SK-N-SH (cell line): Measurements from ENCODE around the gene TRIP11. TPM values are rescaled to one million over a fixed set of nuclear protein-coding genes. Genes with fewer than 3 reads are reported as not detected.

ENCODE experiments used
- CTCF ChIA-PET: fragments of 300-600, 350-600 bp; formaldehyde crosslinking; extraction: SDS; loops from one replicate; lab custom pipeline; 2021; lab: Yijun Ruan, JAX
- POLR2A ChIA-PET: fragments of 350-600 bp; sonication (Branson Sonifier 250); formaldehyde crosslinking; extraction: SDS; loops from one replicate; lab custom pipeline; 2020; ENCODE audit warnings: antibody characterized with exemption, inconsistent platforms; lab: Yijun Ruan, JAX
- DNase-seq: peaks from one replicate; pipeline ENCODE4 v3.0.0; 2012
- H2AFZ ChIP-seq: fragments of 200-600 bp; sonication (generic); 2 replicates; pipeline ENCODE4 v1.8.1; 2016; ENCODE audit warnings: antibody characterized with exemption, mild to moderate bottlenecking, low read depth
- H3F3A ChIP-seq: fragments of 200-600 bp; sonication (generic); replicated peaks from 2 replicates; pipeline ENCODE3; 2016; ENCODE audit warnings: antibody characterized with exemption, mild to moderate bottlenecking; ENCODE audit not compliant: insufficient read depth
- H3K27ac ChIP-seq, 2 experiments: fragments of 200-500 bp in 1 of 2; fragments of 200-600 bp in 1 of 2; sonication (Bioruptor generic) in 1 of 2; sonication (generic), shearing (Covaris generic) in 1 of 2; 2 replicates each; pipeline versions ENCODE4 v1.5.1 to v1.6.1; 2014 to 2016; ENCODE audit warnings: low read depth in 2 of 2, inconsistent platforms in 1 of 2, low read length in 1 of 2, mild to moderate bottlenecking in 1 of 2, mixed read lengths in 1 of 2
- H3K27me3 ChIP-seq: fragments of 200-600 bp; sonication (generic), shearing (Covaris generic); 2 replicates; pipeline ENCODE4 v1.6.1; 2016; ENCODE audit warnings: mixed run types; ENCODE audit not compliant: insufficient read depth
- H3K36me3 ChIP-seq, 2 experiments: fragments of 200-500 bp in 1 of 2; fragments of 200-600 bp in 1 of 2; sonication (Bioruptor generic) in 1 of 2; sonication (generic) in 1 of 2; replicated peaks in 1 of 2; 2 replicates each; pipeline versions ENCODE3 to v1.5.1; 2014 to 2016; ENCODE audit warnings: low read length in 1 of 2, mild to moderate bottlenecking in 1 of 2; ENCODE audit not compliant: insufficient read depth in 2 of 2, control insufficient read depth in 1 of 2
- H3K4me1 ChIP-seq, 2 experiments: fragments of 200-500 bp in 1 of 2; fragments of 200-600 bp in 1 of 2; sonication (Bioruptor generic) in 1 of 2; sonication (generic), shearing (Covaris generic) in 1 of 2; 2 replicates each; pipeline versions ENCODE4 v1.5.1 to v1.6.1; 2014 to 2016; ENCODE audit warnings: low read depth in 1 of 2, low read length in 1 of 2, mixed run types in 1 of 2; ENCODE audit not compliant: insufficient read depth in 2 of 2, control insufficient read depth in 1 of 2
- H3K4me2 ChIP-seq: fragments of 200-600 bp; sonication (generic), shearing (Covaris generic); 2 replicates; pipeline ENCODE4 v1.6.1; 2017; ENCODE audit warnings: mixed run types
- H3K4me3 ChIP-seq, 2 experiments: fragments of 200-500 bp in 1 of 2; fragments of 200-600 bp in 1 of 2; sonication (Bioruptor generic) in 1 of 2; sonication (generic), shearing (Covaris generic) in 1 of 2; 2 replicates each; pipeline versions ENCODE4 v1.5.1 to v1.8.1; 2014 to 2016; ENCODE audit warnings: low read depth in 2 of 2, inconsistent platforms in 1 of 2, low read length in 1 of 2, mild to moderate bottlenecking in 1 of 2, mixed read lengths in 1 of 2, moderate library complexity in 1 of 2
- H3K79me2 ChIP-seq: fragments of 200-600 bp; sonication (generic); 2 replicates; pipeline ENCODE4 v1.8.1; 2017; ENCODE audit warnings: mild to moderate bottlenecking; ENCODE audit not compliant: insufficient read depth
- H3K9ac ChIP-seq: fragments of 200-600 bp; sonication (generic); 2 replicates; pipeline ENCODE4 v1.6.1; 2017; ENCODE audit warnings: mixed run types
- H3K9me2 ChIP-seq: fragments of 200-600 bp; sonication (generic); 2 replicates; pipeline ENCODE4 v1.6.1; 2017; ENCODE audit warnings: mixed run types
- H3K9me3 ChIP-seq: fragments of 200-600 bp; sonication (generic); 2 replicates; pipeline ENCODE4 v1.6.1; 2017; ENCODE audit warnings: mixed run types, mild to moderate bottlenecking, moderate library complexity
- H4K20me1 ChIP-seq: fragments of 200-600 bp; sonication (generic); 2 replicates; pipeline ENCODE4 v1.6.1; 2017; ENCODE audit warnings: mild to moderate bottlenecking, mixed run types; ENCODE audit not compliant: insufficient read depth
- EZH2phosphoT487 ChIP-seq: fragments of 200-600 bp; sonication (generic); IDR thresholded peaks from 2 replicates; pipeline ENCODE4 v1.6.1; 2017; ENCODE audit warnings: low read depth, mixed run types, mild to moderate bottlenecking, antibody characterized with exemption, moderate library complexity, borderline replicate concordance
- FOXJ3 ChIP-seq: sonication (generic); formaldehyde crosslinking; IDR thresholded peaks from 2 replicates; pipeline ENCODE4 v1.5.1; 2020; ENCODE audit warnings: mild to moderate bottlenecking, missing genetic modification reagents
- GATA2 ChIP-seq: sonication (generic); formaldehyde crosslinking; IDR thresholded peaks from 2 replicates; pipeline ENCODE4 v1.5.0; 2020; ENCODE audit warnings: mild to moderate bottlenecking, missing genetic modification reagents
- MEF2A ChIP-seq: IDR thresholded peaks from 2 replicates; pipeline ENCODE4 v1.4.0; 2012; ENCODE audit warnings: low read depth, borderline replicate concordance
- MXI1 ChIP-seq: IDR thresholded peaks from 2 replicates; pipeline ENCODE4 v1.6.1; 2012; ENCODE audit warnings: mild to moderate bottlenecking, low read depth, low read length, improper control_type of control experiment
- RAD21 ChIP-seq: IDR thresholded peaks from 2 replicates; pipeline ENCODE4 v1.6.1; 2012; ENCODE audit warnings: mild to moderate bottlenecking, low read length
- REST ChIP-seq: IDR thresholded peaks from 2 replicates; pipeline ENCODE4 v1.6.1; 2012; ENCODE audit warnings: mild to moderate bottlenecking, low read depth, low read length, moderate library complexity
- RFX5 ChIP-seq: IDR thresholded peaks from 2 replicates; pipeline ENCODE4 v1.6.1; 2012; ENCODE audit warnings: mild to moderate bottlenecking, improper control_type of control experiment, low read length
- ZBTB33 ChIP-seq: IDR thresholded peaks from 2 replicates; pipeline ENCODE4 v1.4.0; 2012; ENCODE audit warnings: low read depth, borderline replicate concordance
- WGBS: methylation state at CpG from one replicate; pipeline ENCODE4 v1.1.6; 2017; ENCODE audit warnings: low lambda C conversion rate; 5-methylcytosine and 5-hydroxymethylcytosine counted together
- polyA plus RNA-seq, 3 experiments: library from polyadenylated mRNA; depleted of rRNA; stranded (reverse); fragments of >200 nt; gene quantifications; 2 replicates each; pipeline ENCODE4 v1.2.3, GENCODE V29; 2012

Gene TRIP11
- polyA plus RNA-seq, 1 of the 3 experiments (the other 2 are of a cell fraction) = 4.6 TPM

- H3K9ac ChIP-seq = no peak overlapping the region
- no peaks in the 10 kb centered on the region; the same call in 1 of the 2 replicates for H3K79me2 ChIP-seq
- peaks cover 4% of the 10 kb centered on the region for H3F3A ChIP-seq
- H3K4me2 ChIP-seq = no peak overlapping the region
- CTCF ChIA-PET = interaction anchor here (1.2 kb wide), 1 partner anchor 9 kb away, joined by 3 read pairs; no protein-coding TSS in a partner anchor
- DNase-seq = no peak
- H3K4me3 ChIP-seq = no peak overlapping the region
- no peak overlapping the region for H3K27ac ChIP-seq
- H3K36me3 ChIP-seq = peaks cover 17 to 20% of the 10 kb centered on the region in 2 experiments
- no peaks in the 10 kb centered on the region for H4K20me1 ChIP-seq
- WGBS = 17% methylated on average over 3 of the region's 4 CpGs
- no peaks in the 10 kb centered on the region for H3K9me2 ChIP-seq
- TF ChIP-seq MEF2A (no peak), RFX5 (no peak), EZH2phosphoT487 (no peak), FOXJ3 (CRISPR knock-in tag) (no peak), REST (no peak), MXI1 (no peak), RAD21 (no peak), GATA2 (CRISPR knock-in tag) (no peak)
- no peaks in the 10 kb centered on the region for H3K9me3 ChIP-seq
- no peaks in the 10 kb centered on the region for H3K27me3 ChIP-seq
- no peaks in the 10 kb centered on the region; a peak in 1 of 4 replicates for H3K4me1 ChIP-seq
- POLR2A ChIA-PET = no interaction called here
- no peak overlapping the region for H2AFZ ChIP-seq
These were observed 120.0 kb downstream of the TRIP11 start for GRCh38 chr14:91919814-91920213.

GRCh38 chr14:91918186-91918883 is 121.5 kb downstream of the TRIP11 start:
- no peak overlapping the region for H3K9ac ChIP-seq
- no peak for TF ChIP-seq ZBTB33
- H3K9me2 ChIP-seq = no peaks in the 10 kb centered on the region
- POLR2A ChIA-PET = no interaction called here
- no peak for DNase-seq
- WGBS = 49% methylated on average over 5 of the region's 5 CpGs
- peaks cover 5% of the 10 kb centered on the region for H3F3A ChIP-seq
- no peak overlapping the region for H3K4me2 ChIP-seq
- H3K27ac ChIP-seq = no peak overlapping the region
- no peaks in the 10 kb centered on the region; the same call in 1 of the 2 replicates for H3K79me2 ChIP-seq
- H3K36me3 ChIP-seq = peaks cover 17 to 25% of the 10 kb centered on the region in 2 experiments
- no peaks in the 10 kb centered on the region; a peak in 1 of 4 replicates for H3K4me1 ChIP-seq
- no peaks in the 10 kb centered on the region for H3K27me3 ChIP-seq
- H4K20me1 ChIP-seq = no peaks in the 10 kb centered on the region
- no peak overlapping the region for H2AFZ ChIP-seq
- CTCF ChIA-PET = interaction anchor here (1.1 kb wide), 1 partner anchor 769 kb away, joined by 4 read pairs; no protein-coding TSS in a partner anchor
- H3K9me3 ChIP-seq = no peaks in the 10 kb centered on the region
- H3K4me3 ChIP-seq = no peak overlapping the region

Other genes with a start within 250 kb of the TRIP11 start
- 0.02 TPM in 1 of 2 replicates, not detected in the other for gene TC2N, start 172.5 kb downstream of the TRIP11 start, polyA plus RNA-seq (2012; rRNA removed)
- 36.7 and 39.8 TPM in 2 replicates for gene FBLN5, start 92.4 kb downstream of the TRIP11 start, polyA plus RNA-seq (2012; rRNA removed)
- 10.2 and 13.0 TPM in 2 replicates for gene ATXN3, start 66.5 kb upstream of the TRIP11 start, polyA plus RNA-seq (2012; rRNA removed)
- 298 and 326 TPM in 2 replicates for gene NDUFB1, start 81.6 kb upstream of the TRIP11 start, polyA plus RNA-seq (2012; rRNA removed)
- 11.7 and 13.5 TPM in 2 replicates for gene CPSF2, start 81.9 kb upstream of the TRIP11 start, polyA plus RNA-seq (2012; rRNA removed)